Adrenal gland (tissue), 12 donors: Measurements from ENCODE around the gene SLC44A5. TPM values are rescaled to one million over a fixed set of nuclear protein-coding genes. Genes with fewer than 3 reads are reported as not detected.
A peak's percentile ranks its signal among the peaks of the same experiment; 100 is the strongest.

ENCODE experiments used
- DNase-seq, 7 donors: peaks; one replicate each; pipeline ENCODE4 v3.0.0-alpha.2; 2019 to 2020
- H3K27ac ChIP-seq, 5 donors: fragments of 200-600 bp; sonication (generic) in 4 of 5; 1 replicate in 3 of 5; 2 replicates in 2 of 5; pipeline versions ENCODE4 v1.5.1 to v1.8.0; 2016 to 2020; ENCODE audit warnings: mild to moderate bottlenecking in 1 of 5
- H3K27me3 ChIP-seq: fragments of 200-600 bp; 2 replicates; pipeline ENCODE4 v1.8.0; 2021
- H3K36me3 ChIP-seq, 2 donors: fragments of 200-600 bp; replicated peaks in 1 of 2; 1 replicate in 1 of 2; 2 replicates in 1 of 2; pipeline versions ENCODE4 v1.5.1 to v1.8.0; 2018 to 2022
- H3K4me1 ChIP-seq, 2 donors: fragments of 200-600 bp; replicated peaks in 1 of 2; 1 replicate in 1 of 2; 2 replicates in 1 of 2; pipeline versions ENCODE4 v1.5.1 to v1.8.0; 2018 to 2021
- H3K4me3 ChIP-seq, 4 donors: fragments of 200-600 bp; sonication (generic) in 3 of 4; one replicate each; pipeline ENCODE4 v1.5.1; 2016 to 2018
- H3K9me3 ChIP-seq, 3 donors: fragments of 200-600 bp; sonication (generic) in 1 of 3; replicated peaks in 1 of 3; 1 replicate in 2 of 3; 2 replicates in 1 of 3; pipeline versions ENCODE4 v1.5.1 to v1.8.0; 2016 to 2021
- CTCF ChIP-seq, 6 experiments: fragments of 450-650 bp in 4 of 6; fragments of 200-600 bp in 2 of 6; sonication (generic) in 1 of 6; IDR thresholded peaks; 1 replicate in 5 of 6; 2 replicates in 1 of 6; pipeline versions ENCODE4 v1.5.1 to v1.8.0; 2016 to 2021; ENCODE audit warnings: antibody characterized with exemption in 6 of 6, mild to moderate bottlenecking in 2 of 6, moderate library complexity in 1 of 6
- POLR2A ChIP-seq, 2 donors: fragments of 450-650 bp; IDR thresholded peaks; one replicate each; pipeline ENCODE4 v1.6.1; 2017; ENCODE audit warnings: antibody characterized with exemption in 2 of 2, mild to moderate bottlenecking in 2 of 2, moderate library complexity in 1 of 2
- WGBS, 4 donors: extraction: QIAGEN DNeasy Blood & Tissue Kit in 2 of 4; methylation state at CpG; one replicate each; pipeline versions ENCODE4 v1.1.5 to v1.1.7; 2013 to 2017; 5-methylcytosine and 5-hydroxymethylcytosine counted together
- intact Hi-C, 2 donors: fragments of 100-400 bp; cut with DNase I; formaldehyde crosslinking; loops; one replicate each; pipeline versions ENCODE4 v1.14.1 to v1.15.0; 2022 to 2023
- polyA plus RNA-seq, 3 donors: library from polyadenylated mRNA; stranded (reverse); fragments of 200-250 nt in 2 of 3; fragments of 350-450 nt in 1 of 3; fragmentation: Illumina TruSeq in 1 of 3; extraction: RNeasy Lipid Tissue Mini Kit (QIAGEN cat#74804) in 1 of 3; gene quantifications; one replicate each; pipeline ENCODE4 v1.2.3, GENCODE V29; 2013 to 2014
- total RNA-seq, 9 donors: library from RNA; depleted of rRNA in 4 of 9; stranded (reverse); fragments of >200 nt in 4 of 9; fragments of 120-200 nt in 1 of 9; fragmentation: NEBNext Ultra II Directional in 1 of 9; extraction: Animal tissue kit (Norgen Biotek cat#: 25700) in 1 of 9; gene quantifications; one replicate each; pipeline versions ENCODE4 v1.1.0 to v1.2.4, GENCODE V29; 2013 to 2023
- donor health status: healthy with polysubstance abuse.
- donor health status: Bipolar disorder and iron deficiency.
- donor health status: DM: yes; HTN: yes; CAD: no.
- donor health status: DM: no; HTN: no; CAD: no.
- donor health status: DM: no; HTN: no; CAD: no.
- donor health status: DM: yes; HTN: yes; CAD: no.

SLC44A5 gene
- total and polyA plus RNA-seq, 12 donors = 0.17 to 2.2 (median 0.48) TPM

- no peaks in the 10 kb centered on the region for H3K36me3 ChIP-seq
- H3K27me3 ChIP-seq = no peaks in the 10 kb centered on the region
- no peaks in the 10 kb centered on the region for H3K9me3 ChIP-seq
- H3K4me1 ChIP-seq = peaks cover 5 to 14% of the 10 kb centered on the region in 2 donors
- intact Hi-C loops = no loop called here
- H3K27ac ChIP-seq = peak overlapping the region in 1 of 5 donors; percentile 3
- DNase-seq = peak; percentile 18 to 74 (median 50)
- 31 to 48% (median 38%) methylated on average over 3 of the region's 3 CpGs for WGBS, 4 donors
- no peak for TF ChIP-seq CTCF (IDR thresholded peaks at IDR 0.05)
- TF ChIP-seq POLR2A (IDR thresholded peaks at IDR 0.05) = no peak
- H3K4me3 ChIP-seq = no peak overlapping the region
Observed at GRCh38 chr1:75522389-75522788, 88.5 kb downstream of the SLC44A5 start.

- intact Hi-C loops = no loop called here
Observed at GRCh38 chr1:75521658-75522057, 89.3 kb downstream of the SLC44A5 start.

GRCh38 chr1:75520862-75521475, 89.9 kb downstream of the SLC44A5 start:
- Histone ChIP-seq H3K4me1 (peaks cover 5 to 14% of the 10 kb centered on the region in 2 donors), H3K27me3 (no peaks in the 10 kb centered on the region), H3K4me3 (no peak overlapping the region), H3K9me3 (no peaks in the 10 kb centered on the region), H3K27ac (no peak overlapping the region), H3K36me3 (no peaks in the 10 kb centered on the region)
- 55 to 68% (median 66%) methylated on average over 4 of the region's 4 CpGs for WGBS, 4 donors
- no peak for DNase-seq
- intact Hi-C loops = no loop called here
- TF ChIP-seq POLR2A (IDR thresholded peaks at IDR 0.05) (no peak), CTCF (IDR thresholded peaks at IDR 0.05) (no peak)

More at GRCh38 chr1:75521658-75522057, 89.3 kb downstream of the SLC44A5 start:
- Histone ChIP-seq H3K36me3 (no peaks in the 10 kb centered on the region), H3K4me3 (no peak overlapping the region), H3K9me3 (no peaks in the 10 kb centered on the region), H3K27me3 (no peaks in the 10 kb centered on the region), H3K4me1 (peaks cover 5 to 14% of the 10 kb centered on the region in 2 donors), H3K27ac (no peak overlapping the region)
- TF ChIP-seq CTCF (IDR thresholded peaks at IDR 0.05) = no peak
- TF ChIP-seq POLR2A (IDR thresholded peaks at IDR 0.05) = no peak
- 65 to 78% (median 73%) methylated on average over 3 of the region's 3 CpGs for WGBS, 4 donors
- DNase-seq = no peak

DNA sequence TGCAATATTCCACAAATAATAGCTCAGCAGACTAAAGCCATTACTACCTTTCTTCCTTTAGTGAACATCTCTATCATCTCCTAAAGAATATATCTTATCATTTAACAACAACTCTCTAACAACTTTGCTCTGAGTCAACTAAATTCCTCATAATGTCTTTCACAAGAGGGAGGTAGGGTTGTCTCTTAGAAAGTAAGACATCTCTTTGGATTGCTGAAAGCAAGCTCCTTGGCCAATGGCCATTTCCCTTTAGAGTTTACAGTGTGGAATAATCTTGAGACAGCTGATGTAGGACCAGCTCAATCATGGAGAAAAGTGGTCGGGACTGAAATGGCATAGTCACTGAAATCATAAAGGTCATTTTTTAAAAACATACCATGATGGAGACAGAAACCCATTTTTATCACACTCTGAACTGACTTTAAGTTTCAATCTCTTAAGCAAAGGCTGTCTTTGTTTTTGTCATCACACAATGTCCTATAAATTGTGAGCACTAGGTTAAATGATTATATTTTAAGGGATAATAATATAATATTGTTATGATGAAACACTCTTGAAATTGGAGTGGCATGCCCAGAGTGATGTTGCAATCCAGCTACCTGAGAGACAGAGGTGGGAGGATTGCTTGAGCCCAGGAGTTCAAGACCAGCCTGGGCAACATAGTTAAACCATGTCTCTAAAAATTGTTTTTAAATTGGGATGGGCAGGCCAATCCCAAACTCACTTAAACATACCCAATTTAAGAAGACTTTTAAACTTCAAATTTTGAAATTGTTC, 91.1 kb downstream of the SLC44A5 start:
- no peak for TF ChIP-seq POLR2A (IDR thresholded peaks at IDR 0.05)
- TF ChIP-seq CTCF (IDR thresholded peaks at IDR 0.05) = no peak
- no peak for DNase-seq
- H3K4me3 ChIP-seq = no peak overlapping the region
- H3K36me3 ChIP-seq = no peaks in the 10 kb centered on the region
- H3K9me3 ChIP-seq = no peaks in the 10 kb centered on the region
- 63 to 71% (median 68%) methylated on average over 1 of the region's 1 CpG for whole genome bisulfite sequencing, 4 donors
- no peak overlapping the region for H3K27ac ChIP-seq
- H3K4me1 ChIP-seq = peaks cover 5 to 14% of the 10 kb centered on the region in 2 donors
- intact Hi-C loops = no loop called here
- H3K27me3 ChIP-seq = no peaks in the 10 kb centered on the region
